Erythroblast (primary cell): ENCODE data around the gene OR6S1.

ENCODE experiments used
- GATA1 ChIP-seq: IDR thresholded peaks from 2 replicates; pipeline ENCODE4 v1.6.1; 2011; ENCODE audit warnings: low read depth, mild to moderate bottlenecking, control low read depth, low read length, moderate library complexity
- POLR2A ChIP-seq: IDR thresholded peaks from 2 replicates; pipeline ENCODE4 v1.6.1; 2011; ENCODE audit warnings: mild to moderate bottlenecking, low read length

DNA sequence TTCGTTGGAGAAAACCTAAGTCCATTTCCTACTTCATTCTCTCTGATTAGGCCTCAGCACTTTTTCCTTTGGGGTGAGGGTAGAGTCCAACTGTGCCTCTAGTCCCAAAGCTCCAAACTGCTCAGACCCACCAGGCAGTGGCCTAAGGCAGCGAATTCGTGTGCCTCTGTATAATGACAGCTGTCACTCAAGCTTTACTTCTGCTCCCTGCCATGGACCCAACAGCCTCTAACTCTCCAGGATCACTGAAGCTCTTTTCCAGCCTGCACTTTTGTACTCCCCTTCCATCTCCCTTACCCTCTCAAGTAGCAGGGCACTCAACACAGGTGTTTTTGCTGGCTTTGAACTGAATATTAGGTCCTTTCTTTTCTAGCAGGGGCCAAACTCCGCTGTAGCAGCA is 14.8 kb upstream of the OR6S1 start:
- TF ChIP-seq POLR2A (no peak), GATA1 (no peak)
